Measurements from ENCODE around the gene SP140L. TPM values are rescaled to one million over a fixed set of nuclear protein-coding genes. Genes with fewer than 3 reads are reported as not detected.

The SP140L gene
- total RNA-seq, 4 donors from 2014 or later: 4.8 to 17.2 (median 7.7) TPM

DNA sequence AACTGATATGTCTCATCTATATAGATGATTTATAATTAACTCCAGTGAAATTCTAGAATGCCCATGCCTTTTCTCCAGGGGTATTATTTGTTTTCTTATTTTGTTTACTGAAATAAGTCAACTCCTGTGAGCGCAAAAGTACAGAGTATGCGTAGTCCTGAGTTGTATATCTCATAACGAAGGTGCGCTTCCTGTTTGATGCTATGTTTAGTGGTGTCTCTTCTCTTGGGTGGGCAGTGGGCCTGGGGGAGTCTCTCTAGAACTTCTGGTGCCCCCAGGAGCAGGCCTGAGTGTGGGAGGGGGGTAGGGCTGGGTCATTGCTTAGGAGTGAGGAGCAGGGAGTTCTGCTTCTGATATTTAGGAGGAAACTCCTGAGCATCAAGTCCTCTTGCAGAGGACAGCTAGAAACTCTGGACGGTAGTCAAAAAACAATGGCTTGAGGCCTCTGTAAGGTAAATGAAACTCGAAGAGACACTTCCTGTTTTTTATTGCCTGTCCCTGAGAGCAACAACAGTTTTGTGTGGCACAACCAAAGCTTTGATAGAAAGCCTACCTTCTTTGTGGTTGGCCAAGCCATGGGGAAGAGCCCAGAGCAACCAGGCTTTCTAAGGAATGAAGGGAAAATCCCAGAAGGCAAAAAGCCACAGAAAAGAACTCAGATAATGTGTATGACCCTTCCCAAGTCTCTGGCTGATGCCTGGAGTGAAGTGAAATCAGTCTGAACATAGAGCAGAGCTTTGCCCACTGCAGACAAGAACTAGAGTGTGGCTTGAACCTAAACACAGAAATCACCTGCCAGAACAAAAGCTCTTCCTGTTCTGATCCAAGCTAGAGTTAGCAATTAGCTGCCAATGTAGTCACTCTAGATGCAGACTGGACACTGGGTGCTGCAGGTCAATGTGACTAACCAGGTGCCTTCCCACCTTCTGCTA, 8.5 kb upstream of the SP140L start:
- intact Hi-C loops (cut with DNase I): no loop called here
- TF ChIP-seq, protein P1, sequence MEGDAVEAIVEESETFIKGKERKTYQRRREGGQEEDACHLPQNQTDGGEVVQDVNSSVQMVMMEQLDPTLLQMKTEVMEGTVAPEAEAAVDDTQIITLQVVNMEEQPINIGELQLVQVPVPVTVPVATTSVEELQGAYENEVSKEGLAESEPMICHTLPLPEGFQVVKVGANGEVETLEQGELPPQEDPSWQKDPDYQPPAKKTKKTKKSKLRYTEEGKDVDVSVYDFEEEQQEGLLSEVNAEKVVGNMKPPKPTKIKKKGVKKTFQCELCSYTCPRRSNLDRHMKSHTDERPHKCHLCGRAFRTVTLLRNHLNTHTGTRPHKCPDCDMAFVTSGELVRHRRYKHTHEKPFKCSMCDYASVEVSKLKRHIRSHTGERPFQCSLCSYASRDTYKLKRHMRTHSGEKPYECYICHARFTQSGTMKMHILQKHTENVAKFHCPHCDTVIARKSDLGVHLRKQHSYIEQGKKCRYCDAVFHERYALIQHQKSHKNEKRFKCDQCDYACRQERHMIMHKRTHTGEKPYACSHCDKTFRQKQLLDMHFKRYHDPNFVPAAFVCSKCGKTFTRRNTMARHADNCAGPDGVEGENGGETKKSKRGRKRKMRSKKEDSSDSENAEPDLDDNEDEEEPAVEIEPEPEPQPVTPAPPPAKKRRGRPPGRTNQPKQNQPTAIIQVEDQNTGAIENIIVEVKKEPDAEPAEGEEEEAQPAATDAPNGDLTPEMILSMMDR (IDR thresholded peaks at IDR 0.05): no peak
- TF ChIP-seq POLR2A (IDR thresholded peaks at IDR 0.05): no peak
- Histone ChIP-seq H3K4me1 (peaks cover 0 to 9% (median 0%) of the 10 kb centered on the region in 3 donors), H3K36me3 (no peaks in the 10 kb centered on the region), H3K4me3 (no peak overlapping the region), H3K27ac (peak overlapping the region in 2 of 4 donors; percentile 21 to 39), H3K9me3 (peaks cover 0 to 6% (median 0%) of the 10 kb centered on the region in 3 donors), H3K27me3 (no peaks in the 10 kb centered on the region)
- no peak for DNase-seq
- WGBS, 2 donors: 45 to 77% methylated on average over 5 to 6 of the region's 6 CpGs

DNA sequence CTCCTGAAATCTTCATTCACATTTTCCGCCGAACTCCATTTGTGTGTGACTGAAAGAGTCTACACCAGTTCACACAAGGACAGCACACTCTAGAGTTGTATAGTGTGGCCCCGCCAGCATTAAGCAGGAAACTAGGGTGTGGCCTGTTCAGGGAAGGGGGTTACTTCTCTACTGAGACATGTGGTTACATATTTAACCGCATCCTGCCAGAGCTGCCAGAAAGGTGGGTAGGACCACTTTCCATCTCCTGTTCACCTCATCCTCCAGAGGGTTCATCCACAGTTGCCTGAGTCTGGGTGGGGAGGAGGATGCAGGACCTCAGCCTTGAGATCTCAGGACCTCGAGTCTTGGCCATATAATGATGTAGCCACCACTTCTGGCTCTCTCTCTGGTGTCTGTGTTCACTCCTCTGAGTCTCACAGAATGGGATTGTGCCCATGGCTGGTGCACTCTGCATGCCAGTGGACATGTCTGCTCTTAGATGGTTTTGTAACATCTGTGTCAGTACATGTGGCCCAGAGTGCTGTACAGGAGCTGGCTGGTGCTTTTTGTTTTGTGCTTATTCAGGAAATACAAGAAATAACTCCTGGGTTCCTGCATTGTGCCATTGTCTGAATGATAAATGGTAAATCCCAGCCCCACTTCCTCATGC, 7.7 kb upstream of the SP140L start:
- Histone ChIP-seq H3K27me3 (no peaks in the 10 kb centered on the region), H3K27ac (peak overlapping the region in 2 of 4 donors; percentile 21 to 39), H3K36me3 (no peaks in the 10 kb centered on the region), H3K4me1 (peaks cover 0 to 9% (median 0%) of the 10 kb centered on the region in 3 donors), H3K4me3 (no peak overlapping the region), H3K9me3 (peaks cover 0 to 6% (median 0%) of the 10 kb centered on the region in 3 donors)
- intact Hi-C loops (cut with DNase I): no loop called here
- 68 to 72% methylated on average over 3 to 5 of the region's 5 CpGs for WGBS, 2 donors
- no peak for TF ChIP-seq POLR2A (IDR thresholded peaks at IDR 0.05)
- TF ChIP-seq, protein P1 (IDR thresholded peaks at IDR 0.05): no peak
- peak; percentile 9 for DNase-seq

DNA sequence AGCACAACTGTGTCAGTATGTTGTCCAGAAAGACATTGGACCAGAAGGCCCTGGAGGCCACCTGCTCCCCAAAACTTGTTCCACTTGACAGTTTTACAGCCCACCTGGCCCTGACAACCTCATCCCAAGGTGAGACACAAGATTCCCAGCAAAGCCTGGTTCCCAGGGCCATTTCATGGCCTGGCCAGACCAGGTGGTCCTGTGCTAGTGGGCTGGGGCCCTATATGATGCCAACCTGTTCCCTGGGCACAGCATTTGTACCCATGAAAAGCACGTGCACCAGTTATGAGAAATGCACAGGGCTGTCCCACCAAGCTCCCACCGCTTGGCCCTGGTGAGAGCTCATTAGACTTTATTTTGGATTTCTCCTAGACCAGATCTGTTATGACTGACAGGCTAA, 6.0 kb upstream of the SP140L start:
- WGBS, 2 donors: 100% methylated on average over 2 of the region's 2 CpGs
- Histone ChIP-seq H3K36me3 (no peaks in the 10 kb centered on the region), H3K27ac (no peak overlapping the region), H3K9me3 (peaks cover 0 to 6% (median 0%) of the 10 kb centered on the region in 3 donors), H3K4me1 (peaks cover 0 to 9% (median 0%) of the 10 kb centered on the region in 3 donors), H3K4me3 (no peak overlapping the region), H3K27me3 (no peaks in the 10 kb centered on the region)
- intact Hi-C loops (cut with DNase I): no loop called here
- no peak for DNase-seq
- TF ChIP-seq POLR2A (IDR thresholded peaks at IDR 0.05): no peak
- TF ChIP-seq, protein P1 (IDR thresholded peaks at IDR 0.05): no peak

DNA sequence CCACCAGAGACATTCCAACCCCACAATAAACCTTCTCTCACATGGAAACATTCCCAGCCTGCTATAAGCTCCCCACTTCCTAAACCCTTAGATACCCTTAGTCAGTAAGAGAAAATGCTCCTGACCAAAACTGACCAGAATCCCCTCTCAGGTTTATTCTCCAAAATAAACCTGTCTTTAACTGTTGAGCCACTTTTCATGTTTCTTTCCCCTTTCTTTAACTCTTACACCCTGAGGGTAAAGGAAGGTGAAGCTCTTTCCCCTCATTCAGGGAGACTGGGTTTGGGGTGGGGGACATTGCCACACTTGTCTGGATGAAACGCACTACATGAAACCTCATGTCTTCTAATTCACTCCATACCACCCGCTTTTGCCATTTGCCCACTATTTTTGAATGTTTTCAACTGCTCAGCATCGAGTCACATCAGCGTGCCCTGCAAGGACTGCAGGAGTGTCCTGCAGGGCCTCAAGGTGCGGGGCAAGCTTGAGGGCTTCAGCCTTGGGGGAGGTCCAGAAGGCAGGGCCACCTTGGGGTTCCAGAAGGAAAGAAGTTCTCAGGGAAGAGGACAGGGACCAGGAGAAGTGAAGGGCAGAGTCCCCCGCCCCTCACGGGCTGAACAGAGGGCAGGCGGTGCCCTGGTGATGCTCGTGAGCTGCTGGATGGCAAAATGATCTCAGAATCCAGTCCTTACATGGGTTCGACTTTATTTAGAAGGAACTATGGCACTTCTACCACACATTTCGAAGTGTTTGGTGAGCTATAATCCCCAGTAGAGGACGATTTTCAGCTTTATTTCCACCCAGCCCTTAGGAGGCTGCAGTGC, 4.2 kb upstream of the SP140L start:
- peaks cover 0 to 23% (median 3%) of the 10 kb centered on the region in 3 donors for H3K4me1 ChIP-seq
- no peak for TF ChIP-seq POLR2A (IDR thresholded peaks at IDR 0.05)
- TF ChIP-seq, protein P1 (IDR thresholded peaks at IDR 0.05): no peak
- peaks cover 0 to 6% (median 0%) of the 10 kb centered on the region in 3 donors for H3K9me3 ChIP-seq
- intact Hi-C loops (cut with DNase I): no loop called here
- 90 to 94% methylated on average over 8 to 11 of the region's 12 CpGs for WGBS, 2 donors
- H3K36me3 ChIP-seq: no peaks in the 10 kb centered on the region
- H3K4me3 ChIP-seq: no peak overlapping the region
- H3K27ac ChIP-seq: no peak overlapping the region
- H3K27me3 ChIP-seq: no peaks in the 10 kb centered on the region
- DNase-seq: no peak
